ENCODE measurements around the gene IL11RA.

Gene IL11RA

GRCh38 chr9:34620061-34620994, 31.7 kb upstream of the IL11RA start, which contains the start of gene DCTN3:
Gene DCTN3, minus strand, starts transcription at chr9:34620495. Its CDS starts 31 bp downstream, at chr9:34620464.
- ATAC-seq (replicated peaks; ENCODE audit: extremely low read depth, poor library complexity, severe bottlenecking) (peak; percentile 99), DNase-seq (ENCODE audit: low spot score in 2 of 2) (peak; percentile 77 to 86)
- peaks cover 37% of the 10 kb centered on the region for H3K27me3 Mint-ChIP-seq
- H3K4me1 Mint-ChIP-seq, result peaks cover 28% of the 10 kb centered on the region
- H3K36me3 Mint-ChIP-seq (ENCODE audit: insufficient read depth), result peaks cover 14% of the 10 kb centered on the region
- H3K9me3 Mint-ChIP-seq, result no peaks in the 10 kb centered on the region
- peak within 1 kb of the TSS; percentile 96 for H3K4me3 Mint-ChIP-seq
- peak within 1 kb of the TSS; percentile 90 for H3K27ac Mint-ChIP-seq (ENCODE audit: low read depth)

- H3K27me3 Mint-ChIP-seq, result peaks cover 70% of the 10 kb centered on the region
- H3K4me3 Mint-ChIP-seq, result no peak overlapping the region
- H3K36me3 Mint-ChIP-seq (ENCODE audit: insufficient read depth), result peaks cover 4% of the 10 kb centered on the region
- H3K27ac Mint-ChIP-seq (ENCODE audit: low read depth), result no peak overlapping the region
- DNase-seq (ENCODE audit: low spot score in 2 of 2) (no peak), ATAC-seq (replicated peaks; ENCODE audit: extremely low read depth, poor library complexity, severe bottlenecking) (no peak)
- H3K4me1 Mint-ChIP-seq, result peaks cover 34% of the 10 kb centered on the region
- H3K9me3 Mint-ChIP-seq, result no peaks in the 10 kb centered on the region
Measured at GRCh38 chr9:34623374-34624235, 28.4 kb upstream of the IL11RA start.

DNA sequence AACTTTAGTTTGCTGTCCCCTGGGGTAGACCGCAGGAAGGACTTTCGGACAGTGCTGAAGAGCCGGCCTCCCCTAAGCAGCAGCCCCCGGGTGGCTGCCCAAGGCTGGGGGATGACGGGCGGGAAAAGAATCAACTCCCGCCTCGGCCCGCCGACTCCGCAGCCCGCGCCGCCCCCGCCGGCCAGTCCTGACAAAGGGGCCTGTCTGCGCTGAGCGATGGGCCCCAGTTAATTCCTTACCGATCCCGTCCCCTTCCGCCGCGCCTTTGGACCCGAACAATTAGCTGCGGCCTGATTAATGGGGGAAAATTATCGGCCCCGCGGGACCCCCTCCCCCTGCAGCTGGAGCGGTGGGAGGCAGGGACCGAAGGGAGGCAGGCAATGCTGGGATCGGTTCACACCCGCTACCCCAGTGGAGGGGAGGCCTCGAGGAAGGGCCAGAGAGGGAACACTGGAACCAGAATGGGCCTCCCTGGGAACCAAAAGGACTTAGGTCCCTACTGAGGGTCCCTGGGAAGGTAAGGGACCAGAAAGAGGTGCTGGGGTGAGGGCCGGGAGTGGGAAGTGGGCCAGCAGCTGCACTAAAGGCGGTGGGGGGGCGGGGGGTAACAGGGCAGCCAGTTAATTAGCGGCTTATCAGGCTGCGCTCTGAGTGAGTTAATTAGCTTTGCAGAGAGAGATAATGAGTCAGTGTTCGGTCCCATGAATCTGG, 27.4 kb upstream of the IL11RA start:
- Mint-ChIP-seq H3K9me3 (no peaks in the 10 kb centered on the region), H3K27me3 (peaks cover 80% of the 10 kb centered on the region), H3K4me1 (peaks cover 32% of the 10 kb centered on the region), H3K36me3 (ENCODE audit: insufficient read depth) (peaks cover 4% of the 10 kb centered on the region), H3K27ac (ENCODE audit: low read depth) (no peak overlapping the region), H3K4me3 (no peak overlapping the region)
- ATAC-seq (replicated peaks; ENCODE audit: extremely low read depth, poor library complexity, severe bottlenecking) (no peak), DNase-seq (ENCODE audit: low spot score in 2 of 2) (no peak)

DNA sequence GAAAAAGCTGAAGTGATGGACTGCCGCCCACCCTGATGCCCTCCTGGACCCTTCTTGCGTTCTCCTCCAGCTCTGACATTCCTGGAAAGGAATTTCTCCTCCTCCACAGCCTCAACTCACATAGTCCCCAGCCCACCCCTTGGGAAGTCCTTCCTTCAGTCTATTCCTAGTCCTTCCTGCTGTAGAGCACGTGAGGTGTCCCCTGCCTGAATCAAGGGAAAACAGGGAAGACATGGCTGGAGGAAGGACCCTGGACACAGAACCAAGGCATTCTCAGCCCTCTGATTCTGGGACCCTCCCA, 26.8 kb upstream of the IL11RA start:
- Mint-ChIP-seq H3K4me1 (peaks cover 27% of the 10 kb centered on the region), H3K4me3 (no peak overlapping the region), H3K27ac (ENCODE audit: low read depth) (no peak overlapping the region), H3K27me3 (peaks cover 85% of the 10 kb centered on the region), H3K36me3 (ENCODE audit: insufficient read depth) (peaks cover 4% of the 10 kb centered on the region), H3K9me3 (no peaks in the 10 kb centered on the region)
- ATAC-seq (replicated peaks; ENCODE audit: extremely low read depth, poor library complexity, severe bottlenecking) (no peak), DNase-seq (ENCODE audit: low spot score in 2 of 2) (no peak)

- Mint-ChIP-seq H3K27me3 (peaks cover 74% of the 10 kb centered on the region), H3K27ac (ENCODE audit: low read depth) (peak overlapping the region; percentile 0), H3K36me3 (ENCODE audit: insufficient read depth) (peaks cover 5% of the 10 kb centered on the region), H3K4me3 (peak overlapping the region; percentile 79), H3K9me3 (no peaks in the 10 kb centered on the region), H3K4me1 (peaks cover 16% of the 10 kb centered on the region)
- no peak for ATAC-seq (replicated peaks; ENCODE audit: extremely low read depth, poor library complexity, severe bottlenecking)
- DNase-seq (ENCODE audit: low spot score in 2 of 2), result no peak
Measured at GRCh38 chr9:34627716-34628655, 24.0 kb upstream of the IL11RA start.

DNA sequence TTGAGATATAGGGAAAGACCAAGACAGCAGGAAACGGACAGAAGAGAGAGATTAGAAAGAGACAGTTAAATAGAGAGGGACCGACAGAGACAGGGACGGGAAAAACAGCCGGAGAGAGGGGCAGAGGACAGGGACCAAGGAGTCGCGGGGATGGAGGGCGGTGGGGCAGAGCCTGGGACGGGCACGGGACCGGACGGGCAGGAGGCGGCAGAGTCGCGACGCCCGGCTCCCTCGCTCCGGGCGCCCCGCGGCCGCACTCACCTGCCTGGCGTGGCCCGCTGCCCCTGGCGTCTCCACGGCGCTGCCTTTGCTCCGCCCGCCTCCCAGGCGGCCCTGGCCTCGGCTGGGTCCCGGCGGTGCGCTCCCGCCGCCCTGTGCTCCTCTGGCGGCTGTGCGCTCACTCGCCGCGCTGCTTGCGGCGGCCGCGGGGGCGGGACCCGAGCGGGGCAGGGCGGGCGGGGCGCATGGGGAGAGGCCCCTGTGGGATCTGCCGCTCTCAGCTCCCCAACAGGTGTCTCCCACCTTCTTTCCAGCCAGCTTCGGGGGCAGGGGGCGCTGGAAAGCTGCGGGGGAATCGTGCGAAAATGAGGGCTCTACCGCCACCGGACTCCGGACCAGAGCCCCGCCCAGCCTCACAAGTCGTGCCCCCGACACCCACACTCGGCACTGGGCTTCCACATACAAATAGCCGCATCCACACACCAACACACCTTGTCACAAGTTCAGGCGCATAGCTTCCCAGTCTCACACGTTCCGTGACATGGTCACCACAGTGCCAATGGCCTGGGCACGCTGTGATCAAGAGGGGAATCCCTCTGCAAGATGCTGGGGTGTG, 23.1 kb upstream of the IL11RA start, which contains the start of gene ARID3C:
Gene ARID3C, minus strand, starts transcription at position 411 of the 835 bp plus-strand sequence. CDS start 1,052 bp downstream, outside the sequence.
- Mint-ChIP-seq H3K36me3 (ENCODE audit: insufficient read depth) (peaks cover 5% of the 10 kb centered on the region), H3K27me3 (peaks cover 66% of the 10 kb centered on the region), H3K4me1 (peaks cover 18% of the 10 kb centered on the region), H3K27ac (ENCODE audit: low read depth) (peak within 1 kb of the TSS; percentile 0), H3K4me3 (peak within 1 kb of the TSS; percentile 79), H3K9me3 (no peaks in the 10 kb centered on the region)
- ATAC-seq (replicated peaks; ENCODE audit: extremely low read depth, poor library complexity, severe bottlenecking), result peak; percentile 78
- DNase-seq (ENCODE audit: low spot score in 2 of 2), result peak in 1 of 2 donors; percentile 22

DNA sequence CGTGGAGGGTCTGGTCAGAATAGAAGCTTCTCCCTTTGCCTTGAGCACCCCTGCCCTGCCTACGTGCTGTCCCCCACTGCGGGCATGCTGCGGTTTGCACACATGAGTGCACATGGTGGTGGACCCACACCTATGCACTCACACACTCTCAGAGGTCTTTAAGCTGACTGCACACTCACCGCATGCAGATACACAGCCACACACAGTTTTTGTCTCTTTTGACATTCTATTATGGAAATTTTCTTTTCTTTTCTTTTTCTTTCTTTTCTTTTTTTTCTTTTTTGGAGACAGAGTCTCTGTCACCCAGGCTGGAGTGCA, 22.5 kb upstream of the IL11RA start:
- ATAC-seq (replicated peaks; ENCODE audit: extremely low read depth, poor library complexity, severe bottlenecking) (no peak), DNase-seq (ENCODE audit: low spot score in 2 of 2) (no peak)
- Mint-ChIP-seq H3K27ac (ENCODE audit: low read depth) (no peak overlapping the region), H3K9me3 (no peaks in the 10 kb centered on the region), H3K27me3 (peaks cover 62% of the 10 kb centered on the region), H3K4me3 (peak overlapping the region; percentile 79), H3K36me3 (ENCODE audit: insufficient read depth) (peaks cover 6% of the 10 kb centered on the region), H3K4me1 (peaks cover 22% of the 10 kb centered on the region)

- H3K4me3 Mint-ChIP-seq, result peak overlapping the region; percentile 79
- peaks cover 26% of the 10 kb centered on the region for H3K4me1 Mint-ChIP-seq
- ATAC-seq (replicated peaks; ENCODE audit: extremely low read depth, poor library complexity, severe bottlenecking) (no peak), DNase-seq (ENCODE audit: low spot score in 2 of 2) (no peak)
- peaks cover 6% of the 10 kb centered on the region for H3K36me3 Mint-ChIP-seq (ENCODE audit: insufficient read depth)
- no peak overlapping the region for H3K27ac Mint-ChIP-seq (ENCODE audit: low read depth)
- peaks cover 53% of the 10 kb centered on the region for H3K27me3 Mint-ChIP-seq
- no peaks in the 10 kb centered on the region for H3K9me3 Mint-ChIP-seq
Measured at GRCh38 chr9:34630402-34631154, 21.4 kb upstream of the IL11RA start.

GRCh38 chr9:34633166-34633565, 18.8 kb upstream of the IL11RA start:
- Mint-ChIP-seq H3K4me3 (no peak overlapping the region), H3K36me3 (ENCODE audit: insufficient read depth) (peaks cover 15% of the 10 kb centered on the region), H3K4me1 (peaks cover 42% of the 10 kb centered on the region), H3K27me3 (peaks cover 28% of the 10 kb centered on the region), H3K27ac (ENCODE audit: low read depth) (no peak overlapping the region), H3K9me3 (no peaks in the 10 kb centered on the region)
- ATAC-seq (replicated peaks; ENCODE audit: extremely low read depth, poor library complexity, severe bottlenecking) (no peak), DNase-seq (ENCODE audit: low spot score in 2 of 2) (no peak)

DNA sequence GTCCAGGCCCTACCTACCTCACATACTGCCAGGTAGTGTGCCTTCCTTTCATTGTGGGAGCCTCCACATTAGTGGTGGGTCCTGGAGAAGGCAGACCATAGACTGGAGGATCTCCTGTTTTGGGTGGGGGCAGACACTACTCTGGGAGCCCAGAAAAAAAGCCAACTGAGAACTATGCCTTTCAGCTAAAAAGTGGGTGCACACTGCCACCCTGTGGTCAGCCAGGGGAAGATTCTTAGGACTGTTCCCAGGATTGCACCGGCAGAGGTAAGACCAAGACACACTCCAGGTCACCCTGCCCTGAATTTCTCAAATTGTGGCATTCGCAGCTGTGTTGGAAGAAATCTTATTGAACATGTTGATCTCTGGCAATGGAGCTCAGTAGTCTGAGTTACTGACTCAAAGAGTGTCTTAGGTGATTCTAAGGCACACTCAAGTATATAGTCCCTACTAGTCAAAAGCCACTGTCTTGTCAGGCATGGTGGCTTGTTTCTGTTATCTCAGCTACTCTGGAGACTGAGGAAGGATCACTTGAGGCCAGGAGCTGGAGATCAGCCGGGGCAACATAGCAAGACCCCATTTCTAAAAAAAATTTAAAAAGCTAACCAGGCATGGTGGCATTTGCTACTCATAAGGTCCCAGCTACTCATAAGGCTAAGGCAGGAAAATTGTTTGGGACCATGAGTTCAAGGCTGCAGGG, 18.0 kb upstream of the IL11RA start:
- Mint-ChIP-seq H3K36me3 (ENCODE audit: insufficient read depth) (peaks cover 13% of the 10 kb centered on the region), H3K4me1 (peaks cover 43% of the 10 kb centered on the region), H3K9me3 (no peaks in the 10 kb centered on the region), H3K27me3 (peaks cover 19% of the 10 kb centered on the region), H3K27ac (ENCODE audit: low read depth) (no peak overlapping the region), H3K4me3 (no peak overlapping the region)
- ATAC-seq (replicated peaks; ENCODE audit: extremely low read depth, poor library complexity, severe bottlenecking) (peak; percentile 12), DNase-seq (ENCODE audit: low spot score in 2 of 2) (peak; percentile 61 to 69)

Measured in central memory CD8-positive, alpha-beta T cell (primary cell).